Smooth muscle cell (in vitro differentiated cells): ENCODE results near the gene ARID1B. TPM values are rescaled to one million over a fixed set of nuclear protein-coding genes. Genes with fewer than 3 reads are reported as not detected.
A peak's percentile ranks its signal among the peaks of the same experiment; 100 is the strongest.

ENCODE experiments used
- DNase-seq: peaks from one replicate; lab custom pipeline; 2025; ENCODE audit not compliant: unreplicated experiment; lab: John Stamatoyannopoulos, UW
- H2AFZ ChIP-seq: fragments of 200-600 bp; sonication (generic); 2 replicates; pipeline ENCODE4 v1.6.0; 2016; ENCODE audit warnings: antibody characterized with exemption, low read depth, mild to moderate bottlenecking
- H3F3A ChIP-seq: fragments of 200-600 bp; sonication (generic); 2 replicates; pipeline ENCODE4 v1.6.0; 2017; ENCODE audit warnings: antibody characterized with exemption, low read depth
- H3K27ac ChIP-seq: fragments of 200-600 bp; sonication (generic); 2 replicates; pipeline ENCODE4 v1.5.1; 2016; ENCODE audit warnings: low read depth, mild to moderate bottlenecking
- H3K27me3 ChIP-seq: fragments of 200-600 bp; sonication (generic); 2 replicates; pipeline ENCODE4 v1.6.1; 2016; ENCODE audit warnings: low read depth, mild to moderate bottlenecking
- H3K36me3 ChIP-seq: fragments of 200-600 bp; sonication (generic); 2 replicates; pipeline ENCODE4 v1.5.1; 2016; ENCODE audit warnings: low read depth
- H3K4me1 ChIP-seq: fragments of 200-600 bp; sonication (generic); 2 replicates; pipeline ENCODE4 v1.5.1; 2016; ENCODE audit warnings: low read depth
- H3K4me2 ChIP-seq: fragments of 200-600 bp; sonication (generic); 2 replicates; pipeline ENCODE4 v1.6.0; 2016; ENCODE audit warnings: mild to moderate bottlenecking
- H3K4me3 ChIP-seq: fragments of 200-600 bp; sonication (generic); 2 replicates; pipeline ENCODE4 v1.5.1; 2016; ENCODE audit warnings: mild to moderate bottlenecking
- H3K79me2 ChIP-seq: fragments of 200-600 bp; sonication (generic); 2 replicates; pipeline ENCODE4 v1.6.0; 2016; ENCODE audit warnings: low read depth, mild to moderate bottlenecking
- H3K9ac ChIP-seq: fragments of 200-600 bp; sonication (generic); 2 replicates; pipeline ENCODE4 v1.6.0; 2016; ENCODE audit warnings: low read depth
- H3K9me3 ChIP-seq: fragments of 200-600 bp; sonication (generic); replicated peaks from 2 replicates; pipeline ENCODE4 v1.5.1; 2016; ENCODE audit warnings: low read depth
- H4K20me1 ChIP-seq: fragments of 200-600 bp; sonication (generic); 2 replicates; pipeline ENCODE4 v1.6.0; 2016; ENCODE audit warnings: low read depth
- CTCF ChIP-seq: fragments of 200-600 bp; sonication (generic); IDR thresholded peaks from 2 replicates; pipeline ENCODE4 v1.5.1; 2017; ENCODE audit warnings: borderline replicate concordance, mild to moderate bottlenecking, antibody characterized with exemption; ENCODE audit not compliant: insufficient read depth, poor library complexity, severe bottlenecking
- WGBS: methylation state at CpG from one replicate; pipeline ENCODE4 v1.1.7; 2016; ENCODE audit warnings: low lambda C conversion rate; 5-methylcytosine and 5-hydroxymethylcytosine counted together
- polyA plus RNA-seq: library from polyadenylated mRNA; unstranded; fragments of >200 nt; fragmentation: Nextera tagmentation; extraction: Ambion mirVana; gene quantifications from 2 replicates; pipeline ENCODE4 v1.2.1, GENCODE V29; 2016
- total RNA-seq: library from RNA; depleted of rRNA; stranded (reverse); fragments of >200 nt; gene quantifications from 2 replicates; pipeline ENCODE4 v1.2.3, GENCODE V29; 2014

The ARID1B gene
- total and polyA plus RNA-seq, 2 experiments from 2014 or later = 30.1 to 65.4 TPM

- H3K79me2 ChIP-seq = no peaks in the 10 kb centered on the region
- H3F3A ChIP-seq = no peaks in the 10 kb centered on the region
- 93% methylated on average over 12 of the region's 12 CpGs for WGBS
- TF ChIP-seq CTCF = no peak
- peak overlapping the region; percentile 75 for H3K27ac ChIP-seq
- DNase-seq = no peak
- H3K9ac ChIP-seq = no peak overlapping the region
- H3K27me3 ChIP-seq = no peaks in the 10 kb centered on the region
- H3K36me3 ChIP-seq = no peaks in the 10 kb centered on the region
- H4K20me1 ChIP-seq = no peaks in the 10 kb centered on the region
- H3K4me3 ChIP-seq = no peak overlapping the region
- H3K4me2 ChIP-seq = peak overlapping the region; percentile 70
- peaks cover 5% of the 10 kb centered on the region for H3K4me1 ChIP-seq
- H2AFZ ChIP-seq = no peak overlapping the region
- H3K9me3 ChIP-seq = no peaks in the 10 kb centered on the region
Observed at GRCh38 chr6:157225575-157225995, 448.4 kb downstream of the ARID1B start.

GRCh38 chr6:157226026-157226625 lies 448.9 kb downstream of the ARID1B start:
- Histone ChIP-seq H3K79me2 (no peaks in the 10 kb centered on the region), H3K27me3 (no peaks in the 10 kb centered on the region), H3K27ac (peak overlapping the region; percentile 75)

GRCh38 chr6:157226761-157227160 lies 449.6 kb downstream of the ARID1B start:
- no peak for TF ChIP-seq CTCF

More at GRCh38 chr6:157226026-157226625, 448.9 kb downstream of the ARID1B start:
- Histone ChIP-seq H3K4me3 (no peak overlapping the region), H3K36me3 (no peaks in the 10 kb centered on the region), H4K20me1 (no peaks in the 10 kb centered on the region), H3K4me2 (peak overlapping the region; percentile 70), H3F3A (no peaks in the 10 kb centered on the region), H3K9me3 (no peaks in the 10 kb centered on the region), H3K4me1 (peaks cover 5% of the 10 kb centered on the region), H2AFZ (no peak overlapping the region), H3K9ac (no peak overlapping the region)
- 26% methylated on average over 4 of the region's 4 CpGs for WGBS
- DNase-seq = no peak
- TF ChIP-seq CTCF = no peak

More at GRCh38 chr6:157226761-157227160, 449.6 kb downstream of the ARID1B start:
- Histone ChIP-seq H3K36me3 (no peaks in the 10 kb centered on the region), H3K4me2 (peak overlapping the region; percentile 70), H3K79me2 (no peaks in the 10 kb centered on the region), H3K4me3 (no peak overlapping the region), H3F3A (no peaks in the 10 kb centered on the region), H2AFZ (no peak overlapping the region), H3K4me1 (peaks cover 5% of the 10 kb centered on the region), H3K9ac (no peak overlapping the region), H3K9me3 (no peaks in the 10 kb centered on the region), H3K27ac (peak overlapping the region; percentile 75), H3K27me3 (no peaks in the 10 kb centered on the region), H4K20me1 (no peaks in the 10 kb centered on the region)
- WGBS = 30% methylated on average over 4 of the region's 4 CpGs
- no peak for DNase-seq
